GM19438 (cell line): ENCODE data around the gene RCBTB2.

Experiments used
- ATAC-seq: cut with Tn5 transposase; IDR thresholded peaks from one replicate; pipeline ENCODE4 v1.9.1; 2021; ENCODE audit warnings: low read depth; ENCODE audit not compliant: unreplicated experiment

The RCBTB2 gene

DNA sequence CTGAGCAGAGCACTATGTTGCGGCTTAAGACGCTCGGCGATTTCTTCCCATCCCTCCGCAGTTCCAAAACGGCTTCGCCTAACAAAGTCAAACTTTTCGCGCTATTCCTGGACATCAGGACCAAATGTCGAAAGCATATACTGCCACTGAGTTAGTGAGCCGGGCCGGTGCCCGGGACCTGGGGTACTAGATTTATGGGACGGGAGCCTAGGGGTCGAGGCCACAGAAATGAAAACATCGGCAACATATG lies 699 bp downstream of the RCBTB2 start:
- ATAC-seq: peak; percentile 12

DNA sequence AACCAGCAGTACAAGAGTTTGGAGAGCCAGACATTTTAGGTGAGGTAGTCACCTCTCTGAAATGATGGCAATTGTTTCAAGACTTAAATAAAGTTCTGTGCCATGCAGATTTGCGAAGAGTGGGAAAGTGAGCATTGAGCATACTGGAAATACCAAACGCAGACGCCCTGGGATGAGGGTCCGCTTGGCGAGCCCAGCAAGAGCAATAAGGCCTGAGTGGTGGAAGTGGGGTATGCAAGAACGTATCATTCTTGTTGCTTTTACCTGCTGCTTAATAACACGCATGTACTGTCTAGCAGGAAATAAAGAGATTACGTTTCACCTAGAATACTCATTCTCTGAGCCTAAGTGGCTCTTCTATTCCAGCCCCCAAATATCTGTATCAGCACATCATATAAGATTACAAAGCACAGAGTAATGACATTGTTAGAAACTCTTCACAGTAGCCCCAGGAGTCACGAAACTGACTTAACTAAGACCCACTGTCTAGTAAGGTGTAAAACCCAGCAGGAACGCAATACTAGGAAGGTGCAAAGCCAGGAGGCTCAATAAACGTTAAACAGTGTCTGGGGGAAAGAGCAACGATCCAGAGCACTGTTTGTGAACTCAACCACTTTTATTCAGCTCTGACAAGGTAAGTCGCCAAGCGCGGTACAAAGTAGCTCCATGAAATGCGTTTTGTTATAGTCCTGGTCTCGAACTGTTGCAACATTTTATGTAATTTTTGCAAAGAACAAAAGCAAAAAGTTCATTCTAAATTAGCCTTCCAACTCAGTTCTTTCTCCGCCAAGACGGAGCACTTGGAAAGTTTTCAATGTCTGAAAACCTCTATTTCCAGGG lies 1.2 kb downstream of the RCBTB2 start:
- no peak for ATAC-seq

DNA sequence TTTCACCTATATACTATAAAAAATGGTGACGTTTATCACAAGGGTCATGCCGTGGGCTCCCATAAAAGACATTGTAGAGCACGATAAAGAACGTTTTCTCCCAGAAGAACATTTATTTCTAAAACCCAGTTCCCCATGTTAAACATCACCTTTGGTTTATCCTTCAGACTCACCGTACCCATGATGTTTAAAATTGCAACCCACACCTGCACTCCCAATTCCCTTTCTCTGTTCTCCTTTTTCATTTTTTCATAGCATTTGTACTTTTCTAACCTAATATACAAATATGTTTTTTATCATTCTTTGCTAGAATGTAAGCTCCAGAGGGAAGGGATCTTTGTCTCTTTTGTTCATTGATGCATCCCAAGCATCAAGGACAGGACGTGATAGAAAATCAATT lies 2.0 kb downstream of the RCBTB2 start:
- ATAC-seq: no peak

DNA sequence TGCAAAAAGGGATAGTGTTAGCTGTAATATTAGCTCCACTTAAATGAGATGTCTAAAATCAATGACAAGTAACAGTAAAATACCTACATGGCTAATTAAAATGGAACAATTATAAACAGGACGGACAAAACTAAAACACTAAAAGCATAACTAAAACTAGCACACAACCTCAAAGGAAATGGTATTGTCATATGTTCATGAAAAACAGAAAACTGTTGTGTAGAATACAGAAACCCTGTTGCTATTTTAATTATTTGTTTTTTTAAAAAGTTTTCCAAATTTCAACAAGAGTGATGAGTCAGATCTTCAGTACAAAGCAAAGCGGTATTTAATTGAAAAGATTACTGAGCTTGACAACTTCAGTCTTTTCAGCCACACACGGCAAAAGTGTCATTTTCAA lies 4.2 kb downstream of the RCBTB2 start:
- no peak for ATAC-seq

DNA sequence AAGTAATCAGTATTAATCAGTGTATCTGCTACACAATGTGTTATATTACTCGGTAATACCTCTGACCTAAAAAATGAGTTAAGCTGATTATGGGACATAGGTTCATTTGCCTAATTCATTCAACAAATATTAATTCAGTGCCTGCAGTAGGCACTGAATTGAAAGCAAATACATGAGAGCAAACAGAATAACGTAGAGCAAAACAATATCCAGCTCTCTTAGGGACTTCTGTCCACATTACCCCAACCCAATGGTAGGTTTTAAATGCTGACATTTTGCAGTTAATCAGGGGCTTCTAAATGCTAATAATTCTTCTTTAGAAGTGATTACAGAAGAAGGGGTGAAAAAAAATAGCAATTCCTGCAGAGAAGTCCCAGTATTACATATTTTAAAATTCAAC lies 4.9 kb downstream of the RCBTB2 start:
- ATAC-seq: no peak

DNA sequence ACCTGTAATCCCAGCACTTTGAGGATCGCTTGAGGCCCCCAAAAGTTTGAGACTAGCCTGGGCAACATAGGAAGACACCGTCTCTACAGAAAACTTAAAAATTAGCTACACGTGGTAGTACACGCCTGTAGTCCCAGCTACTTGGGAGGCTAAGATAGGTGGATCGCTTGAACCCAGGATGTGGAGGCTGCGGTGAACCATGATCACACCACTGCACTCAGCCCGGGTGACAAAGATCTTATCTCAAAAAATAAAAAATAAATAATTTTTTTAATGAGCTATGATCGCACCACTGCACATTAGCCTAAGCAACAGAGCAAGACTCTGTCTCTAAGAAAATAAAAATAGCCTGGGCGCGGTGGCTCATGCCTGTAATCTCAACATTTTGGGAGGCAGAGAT lies 6.6 kb downstream of the RCBTB2 start:
- no peak for ATAC-seq

DNA sequence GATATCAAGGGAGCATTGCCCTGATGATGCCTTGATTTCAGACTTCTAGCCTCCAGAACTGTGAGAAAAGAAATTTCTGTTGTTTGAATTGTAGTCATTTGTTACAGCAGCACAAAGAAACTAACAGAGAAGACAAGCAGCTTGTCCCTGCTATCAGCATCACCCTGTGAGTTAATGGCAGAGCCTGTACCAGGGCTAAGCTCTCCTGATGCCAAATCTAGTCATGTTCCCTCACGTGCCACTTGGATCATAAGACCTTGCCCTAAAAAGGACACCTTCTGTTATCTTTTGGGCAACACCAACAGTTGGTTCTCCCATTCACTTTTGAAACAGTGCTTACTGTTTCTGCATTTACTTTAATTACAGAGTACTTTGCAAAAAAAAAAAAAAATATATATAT lies 14.8 kb downstream of the RCBTB2 start:
- ATAC-seq: no peak

DNA sequence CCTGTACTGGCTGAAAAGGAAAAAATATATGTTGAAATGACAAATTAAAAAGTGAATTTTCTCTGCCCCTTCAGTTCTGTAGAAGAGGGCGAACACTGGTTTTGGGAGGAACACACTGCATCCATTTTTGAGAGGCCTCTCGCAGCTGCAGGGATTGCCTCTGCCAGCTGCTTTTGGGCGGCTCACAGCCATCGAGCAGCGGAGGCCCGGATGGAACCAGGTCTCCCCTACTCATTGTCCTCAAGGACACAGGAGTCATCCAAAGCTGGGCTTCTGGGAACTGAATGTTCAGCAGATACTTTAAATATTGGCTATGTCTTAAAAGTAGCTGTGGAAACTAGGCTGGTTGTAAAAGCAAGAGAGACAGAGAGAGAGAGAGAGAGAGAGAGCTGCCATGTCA lies 17.1 kb downstream of the RCBTB2 start:
- no peak for ATAC-seq

DNA sequence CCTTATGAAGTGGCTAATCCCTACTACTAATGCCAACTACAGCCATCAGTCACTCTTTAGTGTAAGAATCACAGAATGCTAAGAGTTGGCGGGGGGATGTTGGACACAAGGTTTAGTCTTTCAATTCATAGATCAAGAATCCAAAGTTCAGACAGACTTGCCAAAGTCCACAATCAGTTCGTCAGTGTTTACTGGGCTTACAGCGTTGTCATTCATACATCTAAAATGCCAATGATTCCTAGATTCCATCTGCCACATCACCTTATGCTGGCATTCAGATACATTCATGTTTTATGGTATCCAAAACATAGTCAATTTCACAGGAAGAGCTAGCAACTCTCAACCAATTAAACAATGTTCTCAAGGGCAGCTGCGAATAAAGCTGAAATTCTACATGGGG lies 18.1 kb downstream of the RCBTB2 start:
- no peak for ATAC-seq

DNA sequence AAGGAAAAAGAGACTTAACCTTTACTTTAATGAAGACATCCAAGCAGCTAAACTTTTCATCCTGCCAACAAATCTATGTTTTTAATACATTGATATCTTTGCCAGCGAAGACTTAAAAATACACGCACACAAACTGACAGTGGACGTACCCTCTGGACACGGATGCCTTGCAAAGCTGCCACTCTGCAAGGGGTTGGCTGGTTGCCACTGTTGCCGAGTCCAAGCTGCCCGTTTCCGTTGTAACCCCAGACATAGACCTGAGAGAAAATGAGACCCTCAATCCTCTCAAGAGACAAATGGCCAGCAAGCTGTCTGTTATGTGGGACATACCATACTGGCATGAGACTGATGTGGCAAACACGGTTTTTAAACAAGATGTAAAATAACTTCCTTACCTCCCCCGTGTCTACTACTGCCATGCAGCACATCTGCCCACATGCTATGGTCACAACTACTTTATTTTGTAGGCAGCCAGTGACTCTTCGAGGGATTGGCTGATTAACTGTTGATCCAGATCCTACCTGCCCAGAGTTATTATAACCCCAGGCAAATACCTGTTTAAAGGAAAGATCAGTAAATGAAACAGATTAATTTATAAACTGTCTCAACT lies 21.2 kb downstream of the RCBTB2 start:
- no peak for ATAC-seq

DNA sequence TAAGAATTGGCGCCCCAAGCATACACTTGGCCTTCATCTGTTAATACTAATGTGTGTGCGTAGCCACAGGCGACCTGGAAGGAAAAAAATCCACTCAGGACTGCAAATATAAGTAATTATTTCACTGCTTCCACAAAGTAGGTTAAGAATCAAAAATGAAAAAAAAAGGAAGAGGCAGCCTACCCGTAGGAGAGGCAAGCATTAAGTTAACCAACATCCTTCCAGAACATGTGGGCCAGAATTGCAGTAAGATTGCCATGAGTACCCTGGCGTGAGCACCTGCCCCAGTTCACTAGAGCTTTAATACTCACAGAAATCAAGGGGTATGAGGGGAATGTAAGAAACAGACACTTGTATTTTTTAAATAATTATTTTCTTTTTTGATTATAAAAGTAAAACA lies 22.2 kb downstream of the RCBTB2 start:
- no peak for ATAC-seq

DNA sequence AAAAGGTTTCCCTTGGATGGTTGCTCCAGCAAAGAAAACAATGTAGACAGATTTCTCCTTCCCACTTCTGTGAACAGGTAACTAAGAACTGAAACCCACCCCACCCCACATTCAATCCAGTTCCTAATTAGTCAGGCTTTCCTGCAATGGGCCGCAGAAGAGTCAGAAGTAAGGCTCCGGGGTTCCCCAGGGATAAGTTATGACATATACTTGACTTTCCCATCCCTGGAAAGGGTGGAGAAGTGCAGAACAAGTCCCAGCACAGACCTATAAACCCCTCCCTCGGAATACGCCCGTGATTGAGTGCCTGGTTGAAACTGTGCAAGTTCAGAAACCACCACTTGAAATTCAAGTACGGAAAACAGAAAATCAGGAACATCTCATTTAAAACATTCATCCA lies 24.9 kb downstream of the RCBTB2 start:
- ATAC-seq: no peak

DNA sequence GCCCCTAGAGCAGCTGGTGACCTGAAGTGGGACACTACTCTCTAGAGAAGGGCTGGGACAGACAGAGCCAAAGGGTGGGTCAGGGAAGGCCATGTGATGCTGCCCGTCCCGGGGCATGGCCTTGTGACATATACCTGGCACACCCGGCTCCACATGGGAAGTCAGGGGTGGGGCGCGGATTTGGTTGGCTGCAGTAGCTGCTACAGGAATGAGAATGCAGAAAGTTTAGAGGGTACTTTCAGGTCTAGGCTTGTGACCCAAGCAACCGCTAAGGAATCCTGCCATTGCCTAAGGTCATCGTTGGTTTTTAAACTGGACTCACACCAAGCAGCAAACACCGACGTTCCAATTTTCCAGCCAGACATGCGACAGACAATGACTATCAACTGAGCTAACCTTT lies 25.9 kb downstream of the RCBTB2 start:
- ATAC-seq: no peak

DNA sequence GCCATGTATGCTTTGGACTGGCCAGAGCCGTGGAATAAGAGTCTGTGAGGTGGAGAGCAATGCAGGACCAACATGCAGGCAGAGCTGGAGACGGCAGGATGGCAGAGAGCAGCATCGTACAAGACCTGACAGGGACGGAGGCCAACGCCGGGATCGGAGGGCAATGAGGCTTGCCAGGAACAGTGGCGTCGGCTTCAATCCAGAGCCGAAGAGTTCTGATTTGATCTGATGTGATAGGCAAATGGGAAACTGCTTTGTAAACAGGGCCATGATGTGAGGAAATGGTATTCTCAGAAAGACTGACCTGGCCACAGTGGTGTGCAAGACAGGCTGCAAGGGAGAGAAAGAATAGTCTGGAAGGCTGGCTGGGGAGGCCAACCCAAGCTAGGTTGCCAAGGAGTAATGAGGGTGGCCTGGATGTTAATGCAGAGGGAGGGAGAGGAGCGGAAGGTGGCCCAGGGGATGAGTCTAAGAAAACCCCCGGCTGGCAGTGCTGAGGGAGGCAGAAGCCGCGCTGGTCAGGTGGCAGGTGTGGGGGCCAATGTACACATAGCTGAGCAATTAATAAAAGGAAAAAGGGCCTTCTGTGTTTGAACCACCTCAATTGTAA lies 26.7 kb downstream of the RCBTB2 start:
- peak; percentile 33 for ATAC-seq

DNA sequence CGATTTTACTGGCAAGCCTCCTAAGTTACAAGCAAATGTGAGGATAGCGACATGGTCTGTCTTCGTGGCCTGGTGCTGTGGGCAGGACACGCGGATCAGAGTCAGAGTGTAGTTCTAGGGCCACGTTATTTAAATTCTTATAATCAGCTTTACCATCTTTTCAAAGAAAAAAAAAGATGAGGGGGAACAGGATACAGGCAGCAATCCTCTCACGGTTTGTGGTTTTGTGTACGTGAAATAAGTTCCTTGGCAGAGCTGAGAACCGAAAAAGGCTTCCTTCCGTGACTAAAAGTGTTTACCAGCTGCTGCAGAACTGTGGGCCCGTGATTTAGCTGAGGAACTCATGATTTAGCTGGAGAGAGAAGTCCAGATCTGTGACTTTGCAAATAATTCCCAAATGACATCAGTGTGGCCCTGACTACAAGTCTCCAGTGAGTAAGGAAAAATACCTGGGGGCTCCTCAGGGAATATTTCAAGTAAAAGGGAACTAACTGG lies 27.2 kb downstream of the RCBTB2 start:
- ATAC-seq: peak; percentile 77

DNA sequence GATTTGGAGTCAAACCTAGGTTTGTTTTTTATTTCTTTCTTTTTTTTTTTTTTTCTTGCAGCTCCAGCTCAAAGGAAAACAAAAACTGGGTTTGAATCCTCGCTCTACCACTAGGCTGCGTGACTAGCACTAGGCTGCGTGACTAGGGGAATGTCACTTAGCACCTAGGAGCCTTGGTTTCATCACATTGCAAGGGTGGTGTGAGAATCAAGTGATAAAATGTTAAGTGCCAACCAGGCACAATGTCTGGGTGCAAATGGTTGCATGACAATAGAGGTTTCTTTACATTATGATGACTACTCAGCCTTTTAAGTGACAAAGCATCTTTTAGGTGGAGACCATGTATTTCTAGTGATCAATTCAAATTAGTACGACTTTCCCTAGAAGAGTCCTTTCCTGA lies 27.9 kb downstream of the RCBTB2 start:
- no peak for ATAC-seq

DNA sequence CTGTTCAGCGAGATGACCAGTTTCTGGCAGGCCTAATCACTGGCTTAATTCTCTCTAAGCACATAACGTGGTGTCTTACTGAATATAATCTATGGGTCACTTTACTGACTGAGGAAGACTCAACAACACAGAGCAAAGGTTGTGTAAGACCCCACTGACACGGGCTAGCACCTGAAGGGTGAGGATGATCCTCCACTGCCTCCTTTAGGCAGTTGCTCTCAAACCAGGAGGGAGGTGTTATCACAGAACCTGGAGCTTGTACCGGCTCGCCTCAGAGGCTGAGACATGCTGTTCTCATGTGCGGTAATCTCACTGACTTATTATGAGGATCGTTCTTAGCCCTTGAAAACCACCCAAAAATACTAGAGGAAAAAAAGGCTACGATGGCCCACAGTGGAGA lies 28.3 kb downstream of the RCBTB2 start:
- no peak for ATAC-seq

DNA sequence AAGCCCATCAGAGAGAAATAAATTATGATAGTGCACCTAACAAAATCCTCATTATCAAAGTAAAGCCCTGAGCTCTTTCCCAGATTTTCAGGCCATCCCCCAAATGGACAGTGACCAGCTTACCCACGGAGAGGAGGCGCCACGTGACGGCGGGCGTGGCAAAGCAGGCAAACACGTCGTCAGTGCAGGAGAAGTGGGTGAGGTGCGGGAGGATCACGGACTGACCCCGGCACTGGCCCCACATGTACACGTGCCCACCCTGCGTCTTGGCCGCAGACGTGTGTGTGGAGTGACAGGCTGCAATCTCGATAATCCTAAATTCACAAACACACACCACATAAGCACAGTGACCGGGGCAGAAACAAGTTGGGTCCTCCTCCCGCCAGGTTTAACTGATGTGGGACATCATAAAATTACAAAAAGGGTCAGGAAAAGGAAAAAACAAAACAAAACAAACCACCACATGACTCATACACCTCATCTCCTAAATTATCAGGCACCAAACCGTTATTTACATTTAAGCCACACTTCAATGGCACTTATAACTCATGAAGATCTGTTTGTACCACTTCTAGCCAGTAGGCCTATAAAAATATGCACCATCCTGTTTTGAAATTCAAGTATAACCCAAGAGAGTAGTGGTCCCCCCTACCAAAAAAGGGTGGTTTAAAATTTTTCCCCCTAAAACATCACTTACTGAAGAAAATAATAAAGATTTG lies 30.1 kb downstream of the RCBTB2 start:
- no peak for ATAC-seq

DNA sequence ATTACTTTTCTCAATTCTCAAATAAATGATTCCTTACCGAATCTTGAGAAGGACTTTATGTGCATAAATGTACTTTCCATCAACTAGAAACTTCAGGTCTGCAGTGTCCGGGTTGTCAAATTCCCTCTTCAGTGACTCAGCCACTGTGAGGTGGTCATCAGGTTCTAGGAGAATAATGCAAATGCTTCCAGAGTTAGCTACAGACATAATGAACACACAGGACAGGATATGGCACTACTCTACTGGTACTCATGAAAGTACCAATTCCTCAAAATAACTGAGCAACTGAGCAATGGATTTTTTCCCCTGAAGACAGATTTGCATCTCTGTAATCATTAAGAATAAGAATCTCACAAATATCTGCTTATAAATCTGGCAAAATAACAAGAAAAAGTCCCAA lies 31.2 kb downstream of the RCBTB2 start:
- ATAC-seq: peak; percentile 47

DNA sequence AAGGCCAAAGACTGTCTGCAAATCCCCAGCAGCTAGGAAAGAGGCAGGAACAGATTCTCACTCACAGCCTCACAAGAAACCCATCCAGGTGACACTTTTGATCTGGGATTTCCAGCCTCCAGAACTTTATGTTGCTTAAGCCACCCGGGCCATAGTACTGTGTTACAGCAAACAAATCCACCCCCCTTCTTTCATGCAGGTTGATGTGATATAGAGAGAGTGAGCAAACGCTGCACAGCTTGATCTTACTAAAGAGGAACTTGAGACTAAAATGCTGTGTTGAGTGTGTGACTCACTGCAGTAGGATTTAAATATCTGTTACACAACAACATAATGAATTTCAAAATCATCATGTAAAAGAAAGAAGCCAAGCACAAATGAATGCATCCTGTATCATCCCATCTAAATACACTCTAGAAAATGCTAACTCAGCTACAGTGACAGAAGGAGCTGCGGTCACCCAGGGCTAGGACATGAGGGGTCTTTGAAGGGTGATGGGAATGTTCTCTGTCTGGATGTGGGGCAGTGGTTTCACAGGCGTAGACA lies 32.2 kb downstream of the RCBTB2 start:
- no peak for ATAC-seq

DNA sequence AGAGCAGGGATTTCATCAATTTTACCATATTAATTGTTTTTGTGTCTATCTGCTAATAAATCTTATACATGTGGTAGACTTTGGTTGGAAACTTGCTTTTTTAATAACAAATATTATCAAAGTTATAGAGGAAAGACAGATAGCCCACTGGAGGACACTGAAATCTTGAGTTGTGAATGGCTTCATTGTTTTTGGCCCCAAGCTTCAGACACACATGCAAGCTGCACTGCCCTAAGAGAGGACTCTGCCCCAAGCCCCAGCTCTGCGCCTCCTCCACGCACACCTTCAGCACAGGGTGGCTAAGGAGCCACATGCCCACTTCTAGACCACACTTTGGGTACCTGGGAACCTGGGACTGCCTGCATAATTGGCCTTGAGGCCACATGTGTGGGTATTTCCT lies 35.2 kb downstream of the RCBTB2 start:
- ATAC-seq: no peak
